IMR-90 (cell line): Measurements from ENCODE around the gene SHISA6. TPM values are rescaled to one million over a fixed set of nuclear protein-coding genes. Genes with fewer than 3 reads are reported as not detected.

Source experiments
- ATAC-seq: fragments of 200-7000 bp; cut with Tn5 transposase; 2 replicates; pipeline ENCODE4 v1.9.1; 2020; ENCODE audit warnings: low read depth, mild to moderate bottlenecking, moderate library complexity
- BruUV-seq: library from RNA; stranded (reverse); fragments of 400-500 nt; replicated peaks from 2 replicates; lab custom pipeline; 2021; lab: Mats Ljungman, UMichigan
- CTCF ChIA-PET: fragments of 300-600 bp; formaldehyde crosslinking; extraction: SDS; loops from one replicate; lab custom pipeline; 2021; ENCODE audit warnings: antibody characterized with exemption; lab: Yijun Ruan, JAX
- POLR2A ChIA-PET: fragments of 300-600 bp; sonication (Branson Sonifier 250); formaldehyde crosslinking; loops from one replicate; lab custom pipeline; 2022; ENCODE audit warnings: antibody characterized with exemption; ENCODE audit not compliant: unreplicated experiment; lab: Charles Lee
- DNase-seq: peaks from one replicate; pipeline ENCODE4 v3.0.0; 2013
- H2AFZ ChIP-seq: replicated peaks from 2 replicates; pipeline ENCODE3; 2013; ENCODE audit warnings: low read length, mild to moderate bottlenecking; ENCODE audit not compliant: poor library complexity
- H2AK5ac ChIP-seq: 2 replicates; pipeline ENCODE4 v1.6.1; 2013; ENCODE audit warnings: low read depth, low read length, inconsistent platforms
- H2AK9ac ChIP-seq: replicated peaks from 2 replicates; pipeline ENCODE3; 2013; ENCODE audit warnings: mild to moderate bottlenecking, low read depth, low read length, moderate library complexity; ENCODE audit not compliant: poor library complexity
- H2BK120ac ChIP-seq: 2 replicates; pipeline ENCODE4 v1.6.1; 2013; ENCODE audit warnings: low read depth, low read length, inconsistent platforms
- H2BK15ac ChIP-seq: 3 replicates; pipeline ENCODE4 v1.6.1; 2013; ENCODE audit warnings: low read depth, low read length, inconsistent platforms
- H2BK20ac ChIP-seq: 2 replicates; pipeline ENCODE4 v1.6.1; 2013; ENCODE audit warnings: low read depth, mild to moderate bottlenecking, inconsistent platforms, low read length, moderate library complexity
- H2BK5ac ChIP-seq: 2 replicates; pipeline ENCODE4 v1.6.1; 2013; ENCODE audit warnings: mild to moderate bottlenecking, low read depth, low read length, inconsistent platforms; ENCODE audit not compliant: poor library complexity, severe bottlenecking
- H3K14ac ChIP-seq: replicated peaks from 2 replicates; pipeline ENCODE4 v1.6.1; 2013; ENCODE audit warnings: low read depth, low read length, inconsistent platforms
- H3K18ac ChIP-seq: 2 replicates; pipeline ENCODE4 v1.6.1; 2013; ENCODE audit warnings: low read depth, low read length, control low read depth
- H3K23ac ChIP-seq: 2 replicates; pipeline ENCODE4 v1.6.1; 2013; ENCODE audit warnings: low read depth, low read length, inconsistent platforms
- H3K27ac ChIP-seq: 2 replicates; pipeline ENCODE4 v1.5.1; 2013; ENCODE audit warnings: mild to moderate bottlenecking, control low read depth, low read length; ENCODE audit not compliant: insufficient read depth
- H3K27me3 ChIP-seq: 2 replicates; pipeline ENCODE4 v1.6.1; 2013; ENCODE audit warnings: low read length; ENCODE audit not compliant: control insufficient read depth, insufficient read depth
- H3K36me3 ChIP-seq: 2 replicates; pipeline ENCODE4 v1.6.1; 2013; ENCODE audit warnings: low read length, mixed read lengths; ENCODE audit not compliant: control insufficient read depth, insufficient read depth
- H3K4ac ChIP-seq: 2 replicates; pipeline ENCODE4 v1.6.1; 2013; ENCODE audit warnings: low read depth, low read length, inconsistent platforms
- H3K4me1 ChIP-seq: 2 replicates; pipeline ENCODE4 v1.6.1; 2013; ENCODE audit warnings: low read length, mixed read lengths; ENCODE audit not compliant: control insufficient read depth, insufficient read depth
- H3K4me2 ChIP-seq: 2 replicates; pipeline ENCODE4 v1.6.1; 2013; ENCODE audit warnings: low read depth, mild to moderate bottlenecking, control low read depth, low read length, moderate library complexity
- H3K4me3 ChIP-seq: 2 replicates; pipeline ENCODE4 v1.5.1; 2013; ENCODE audit warnings: low read depth, mild to moderate bottlenecking, control low read depth, low read length, moderate library complexity; ENCODE audit not compliant: insufficient read depth
- H3K56ac ChIP-seq: 2 replicates; pipeline ENCODE4 v1.6.1; 2013; ENCODE audit warnings: low read length, inconsistent platforms; ENCODE audit not compliant: insufficient read depth; ENCODE audit errors: extremely low read depth
- H3K79me1 ChIP-seq, 2 experiments: 2 replicates each; pipeline ENCODE4 v1.6.1; 2013; ENCODE audit warnings: low read length in 2 of 2, inconsistent platforms in 1 of 2, low read depth in 1 of 2
- H3K9ac ChIP-seq: 2 replicates; pipeline ENCODE4 v1.6.1; 2013; ENCODE audit warnings: low read depth, low read length, control low read depth
- H3K9me1 ChIP-seq: 2 replicates; pipeline ENCODE4 v1.6.1; 2013; ENCODE audit warnings: low read length, inconsistent platforms; ENCODE audit not compliant: insufficient read depth
- H3K9me3 ChIP-seq: 2 replicates; pipeline ENCODE4 v1.6.1; 2013; ENCODE audit warnings: low read length; ENCODE audit not compliant: control insufficient read depth, insufficient read depth
- H4K20me1 ChIP-seq: 2 replicates; pipeline ENCODE4 v1.6.1; 2013; ENCODE audit warnings: low read length, inconsistent platforms; ENCODE audit not compliant: insufficient read depth
- H4K5ac ChIP-seq: 2 replicates; pipeline ENCODE4 v1.6.1; 2013; ENCODE audit warnings: mild to moderate bottlenecking, low read depth, low read length, control low read depth
- H4K8ac ChIP-seq, 2 experiments: 2 replicates each; pipeline ENCODE4 v1.6.1; 2013; ENCODE audit warnings: low read depth in 2 of 2, low read length in 2 of 2, control low read depth in 1 of 2, inconsistent platforms in 1 of 2
- H4K91ac ChIP-seq: 2 replicates; pipeline ENCODE4 v1.6.1; 2013; ENCODE audit warnings: low read depth, low read length, inconsistent platforms; ENCODE audit not compliant: insufficient read depth
- CEBPB ChIP-seq: IDR thresholded peaks from 2 replicates; pipeline ENCODE4 v1.6.1; 2012; ENCODE audit warnings: low read depth, low read length, improper control_type of control experiment
- CHD1 ChIP-seq: IDR thresholded peaks from 2 replicates; pipeline ENCODE4 v1.6.1; 2012; ENCODE audit warnings: low read depth, low read length, improper control_type of control experiment
- MXI1 ChIP-seq: IDR thresholded peaks from 2 replicates; pipeline ENCODE4 v1.6.1; 2012; ENCODE audit warnings: low read depth, mild to moderate bottlenecking, low read length, moderate library complexity, borderline replicate concordance
- POLR2A ChIP-seq: IDR thresholded peaks from 2 replicates; pipeline ENCODE4 v1.6.1; 2012; ENCODE audit warnings: mild to moderate bottlenecking, low read depth, low read length
- RAD21 ChIP-seq: IDR thresholded peaks from 2 replicates; pipeline ENCODE4 v1.6.1; 2012; ENCODE audit warnings: low read length, improper control_type of control experiment
- RFX5 ChIP-seq: IDR thresholded peaks from 2 replicates; pipeline ENCODE4 v1.8.0; 2012; ENCODE audit warnings: low read depth, mild to moderate bottlenecking, low read length, moderate library complexity
- SMC3 ChIP-seq: fragments of 150-350 bp; IDR thresholded peaks from 2 replicates; pipeline ENCODE4 v1.6.1; 2016; ENCODE audit warnings: low read depth, mild to moderate bottlenecking, antibody characterized with exemption, low read length, moderate library complexity
- WGBS, 2 experiments: methylation state at CpG; one replicate each; pipeline versions ENCODE4 v1.1.5 to v1.1.7; 2013; ENCODE audit warnings: missing lambda C conversion rate in 2 of 2; ENCODE audit not compliant: insufficient read length in 1 of 2; ENCODE audit errors: extremely low coverage in 2 of 2; 5-methylcytosine and 5-hydroxymethylcytosine counted together
- dilution Hi-C: fragments of 300-500 bp; cut with HindIII; formaldehyde crosslinking; loops from one replicate; pipeline ENCODE4 v1.14.3; 2018; ENCODE audit warnings: low sequenced_read_pairs; ENCODE audit not compliant: unreplicated experiment
- in situ Hi-C: fragments of 300-500 bp; cut with MboI; formaldehyde crosslinking; loops from 3 replicates; pipeline ENCODE4 v1.14.3; 2019; ENCODE audit warnings: low sequenced_read_pairs, inconsistent platforms, mixed read lengths
- intact Hi-C: fragments of 100-400 bp; cut with micrococcal nuclease; formaldehyde crosslinking; loops from 2 replicates; pipeline ENCODE4 v1.10.0; 2022
- polyA plus RNA-seq, 3 experiments: library from polyadenylated mRNA; depleted of rRNA; stranded (reverse); fragments of >200 nt; gene quantifications; 2 replicates each; pipeline ENCODE4 v1.2.3, GENCODE V29; 2012; ENCODE audit warnings: low replicate concordance in 1 of 3
- total RNA-seq: library from RNA; depleted of rRNA; stranded (reverse); fragments of >200 nt; gene quantifications from 2 replicates; pipeline ENCODE4 v1.2.3, GENCODE V29; 2012
- TF ChIP-seq, protein P1 (sequence below): conservative IDR thresholded peaks from 2 replicates; pipeline ENCODE4 v1.5.1; 2012; ENCODE audit warnings: mild to moderate bottlenecking, low read depth, low read length, improper control_type of control experiment

SHISA6 gene
- total and polyA plus RNA-seq, 2 of the 4 experiments (the other 2 are of a cell fraction): not detected

DNA sequence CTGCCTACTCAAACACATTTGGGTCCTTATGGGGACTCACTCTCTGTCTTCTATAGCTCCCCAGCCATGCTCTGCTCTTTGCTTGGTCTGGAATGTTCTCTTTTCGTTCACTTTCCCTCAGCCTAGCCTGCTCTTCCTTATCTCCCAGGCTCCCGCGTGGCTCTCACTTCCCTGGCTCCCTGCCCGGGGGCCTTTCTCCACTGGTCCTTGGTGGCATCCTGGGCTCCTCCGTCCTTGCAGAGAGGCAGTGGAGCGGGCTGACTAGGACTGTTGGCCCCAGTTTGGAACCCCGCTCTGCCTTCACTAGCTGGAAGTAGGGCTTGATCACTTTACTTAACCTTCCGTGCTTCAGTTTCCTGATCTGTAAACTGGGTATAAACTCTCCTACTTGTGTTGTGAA is 31.2 kb downstream of the SHISA6 start:
- Histone ChIP-seq H2BK15ac (no peak overlapping the region), H3K27ac (no peak overlapping the region), H4K8ac (no peak overlapping the region), H3K14ac (no peak overlapping the region), H3K4me3 (no peak overlapping the region), H3K4ac (no peak overlapping the region), H3K27me3 (no peaks in the 10 kb centered on the region), H2BK20ac (no peak overlapping the region), H4K5ac (no peak overlapping the region), H3K56ac (no peak overlapping the region), H3K79me1 (no peaks in the 10 kb centered on the region), H4K91ac (no peak overlapping the region), H3K9ac (no peak overlapping the region), H2BK5ac (no peak overlapping the region), H4K20me1 (no peaks in the 10 kb centered on the region), H3K9me1 (no peaks in the 10 kb centered on the region), H3K23ac (no peak overlapping the region), H3K4me2 (no peak overlapping the region), H3K9me3 (peaks cover 47% of the 10 kb centered on the region), H3K36me3 (no peaks in the 10 kb centered on the region), H2AK9ac (no peak overlapping the region), H3K18ac (no peak overlapping the region), H2BK120ac (no peak overlapping the region), H2AK5ac (no peak overlapping the region), H3K4me1 (no peaks in the 10 kb centered on the region), H2AFZ (no peak overlapping the region)
- DNase-seq: no peak
- ATAC-seq: no peak
- dilution Hi-C loops (no loop called here), in situ Hi-C loops (no loop called here), intact Hi-C loops (no loop called here)
- TF ChIP-seq SMC3 (no peak), CEBPB (no peak), MXI1 (no peak), RFX5 (no peak), CHD1 (no peak), RAD21 (no peak), POLR2A (no peak)
- TF ChIP-seq, protein P1, sequence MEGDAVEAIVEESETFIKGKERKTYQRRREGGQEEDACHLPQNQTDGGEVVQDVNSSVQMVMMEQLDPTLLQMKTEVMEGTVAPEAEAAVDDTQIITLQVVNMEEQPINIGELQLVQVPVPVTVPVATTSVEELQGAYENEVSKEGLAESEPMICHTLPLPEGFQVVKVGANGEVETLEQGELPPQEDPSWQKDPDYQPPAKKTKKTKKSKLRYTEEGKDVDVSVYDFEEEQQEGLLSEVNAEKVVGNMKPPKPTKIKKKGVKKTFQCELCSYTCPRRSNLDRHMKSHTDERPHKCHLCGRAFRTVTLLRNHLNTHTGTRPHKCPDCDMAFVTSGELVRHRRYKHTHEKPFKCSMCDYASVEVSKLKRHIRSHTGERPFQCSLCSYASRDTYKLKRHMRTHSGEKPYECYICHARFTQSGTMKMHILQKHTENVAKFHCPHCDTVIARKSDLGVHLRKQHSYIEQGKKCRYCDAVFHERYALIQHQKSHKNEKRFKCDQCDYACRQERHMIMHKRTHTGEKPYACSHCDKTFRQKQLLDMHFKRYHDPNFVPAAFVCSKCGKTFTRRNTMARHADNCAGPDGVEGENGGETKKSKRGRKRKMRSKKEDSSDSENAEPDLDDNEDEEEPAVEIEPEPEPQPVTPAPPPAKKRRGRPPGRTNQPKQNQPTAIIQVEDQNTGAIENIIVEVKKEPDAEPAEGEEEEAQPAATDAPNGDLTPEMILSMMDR: no peak
- ChIA-PET CTCF (no interaction called here), POLR2A (no interaction called here)
- BruUV-seq: no TSS peak
- WGBS, 2 experiments: 0% methylated on average over 3 of the region's 8 CpGs; no CpG with 5 or more reads in 1 of the 2 experiments
